ENCODE measurements around the gene ZNF280A. TPM values are rescaled to one million over a fixed set of nuclear protein-coding genes. Genes with fewer than 3 reads are reported as not detected.
A peak's percentile ranks its signal among the peaks of the same experiment; 100 is the strongest.

ZNF280A gene
- total and polyA plus RNA-seq, 8 donors: not detected

DNA sequence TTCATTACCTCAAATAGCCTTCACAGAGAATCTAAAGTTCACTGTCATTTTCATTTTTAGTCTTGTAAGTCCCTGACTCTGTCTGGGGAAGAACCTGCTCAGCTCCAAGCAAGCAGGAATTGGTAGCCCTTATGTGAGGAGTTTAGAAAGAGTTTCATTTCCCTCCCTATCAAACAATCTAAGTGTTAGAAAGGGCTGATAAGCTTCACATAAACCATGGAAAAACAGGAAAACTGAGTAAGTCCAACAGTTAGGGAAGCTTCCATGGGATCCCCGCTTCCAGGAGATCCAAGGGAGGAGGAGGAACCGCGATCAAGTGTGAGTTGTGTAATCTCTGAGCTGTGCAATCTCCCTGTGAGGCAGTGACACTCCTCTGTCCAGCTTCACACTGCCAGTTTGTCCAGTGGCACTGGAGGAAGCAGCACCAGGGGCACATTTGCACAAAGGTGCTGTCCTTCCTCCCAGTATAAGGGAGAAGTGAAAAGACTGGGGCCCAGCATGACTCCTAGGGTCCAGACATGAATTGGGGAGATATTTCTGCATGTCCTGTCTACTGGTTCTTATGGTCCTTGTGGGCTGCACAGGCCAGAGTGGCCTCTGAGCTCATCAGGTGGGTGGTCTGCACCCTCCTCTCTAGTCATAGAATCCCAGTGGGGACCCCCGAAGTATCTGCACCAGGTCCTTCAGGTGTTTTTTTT, 34.7 kb upstream of the ZNF280A start:
- TF ChIP-seq, protein P1, sequence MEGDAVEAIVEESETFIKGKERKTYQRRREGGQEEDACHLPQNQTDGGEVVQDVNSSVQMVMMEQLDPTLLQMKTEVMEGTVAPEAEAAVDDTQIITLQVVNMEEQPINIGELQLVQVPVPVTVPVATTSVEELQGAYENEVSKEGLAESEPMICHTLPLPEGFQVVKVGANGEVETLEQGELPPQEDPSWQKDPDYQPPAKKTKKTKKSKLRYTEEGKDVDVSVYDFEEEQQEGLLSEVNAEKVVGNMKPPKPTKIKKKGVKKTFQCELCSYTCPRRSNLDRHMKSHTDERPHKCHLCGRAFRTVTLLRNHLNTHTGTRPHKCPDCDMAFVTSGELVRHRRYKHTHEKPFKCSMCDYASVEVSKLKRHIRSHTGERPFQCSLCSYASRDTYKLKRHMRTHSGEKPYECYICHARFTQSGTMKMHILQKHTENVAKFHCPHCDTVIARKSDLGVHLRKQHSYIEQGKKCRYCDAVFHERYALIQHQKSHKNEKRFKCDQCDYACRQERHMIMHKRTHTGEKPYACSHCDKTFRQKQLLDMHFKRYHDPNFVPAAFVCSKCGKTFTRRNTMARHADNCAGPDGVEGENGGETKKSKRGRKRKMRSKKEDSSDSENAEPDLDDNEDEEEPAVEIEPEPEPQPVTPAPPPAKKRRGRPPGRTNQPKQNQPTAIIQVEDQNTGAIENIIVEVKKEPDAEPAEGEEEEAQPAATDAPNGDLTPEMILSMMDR (IDR thresholded peaks at IDR 0.05): no peak
- no peak for TF ChIP-seq POLR2AphosphoS5 (IDR thresholded peaks at IDR 0.05)
- TF ChIP-seq EP300 (IDR thresholded peaks at IDR 0.05): no peak
- no peak for TF ChIP-seq POLR2A (IDR thresholded peaks at IDR 0.05)
- H3K36me3 ChIP-seq: no peaks in the 10 kb centered on the region

DNA sequence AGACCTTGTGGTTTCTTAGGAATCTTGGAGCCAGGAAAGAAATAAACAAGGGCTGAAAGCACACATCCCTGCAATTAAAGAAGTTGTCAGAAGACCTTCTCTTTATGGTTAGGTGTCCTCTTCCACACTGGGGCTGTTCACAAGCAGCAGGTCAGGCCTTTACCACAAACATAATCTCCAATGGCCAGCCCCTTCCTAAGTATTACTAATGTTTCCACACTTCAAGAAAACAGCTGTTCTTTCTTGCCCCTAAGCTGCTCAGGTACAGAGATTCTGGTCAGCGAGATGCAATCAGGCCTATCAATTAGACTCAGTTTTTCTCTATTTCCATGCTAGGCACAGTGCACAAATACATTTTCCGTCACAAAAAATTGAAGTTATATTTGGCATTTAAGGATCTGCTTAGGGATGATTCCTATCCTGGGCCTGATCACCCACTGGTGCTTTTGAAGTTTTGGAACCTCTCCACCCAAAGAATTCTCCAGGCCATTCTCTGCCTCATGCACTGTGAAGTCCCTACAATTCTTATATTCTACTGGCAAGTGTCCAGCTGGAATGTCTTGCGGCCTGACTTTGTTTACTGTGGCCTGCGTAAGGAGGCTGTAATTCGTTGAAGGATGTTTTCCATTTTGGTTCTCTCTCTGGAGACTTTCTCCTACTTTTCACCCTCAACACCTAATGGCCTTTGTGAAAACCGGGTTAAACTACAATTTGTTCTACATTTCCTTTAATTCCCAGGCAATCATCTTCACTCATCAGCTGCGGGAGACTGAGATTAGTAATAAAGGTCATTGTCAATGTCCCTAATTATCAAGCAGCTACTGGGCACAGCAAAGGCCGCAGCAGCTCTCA, 33.9 kb upstream of the ZNF280A start:
- TF ChIP-seq POLR2A (IDR thresholded peaks at IDR 0.05) (no peak), EP300 (IDR thresholded peaks at IDR 0.05) (no peak), POLR2AphosphoS5 (IDR thresholded peaks at IDR 0.05) (no peak)
- TF ChIP-seq, protein P1 (IDR thresholded peaks at IDR 0.05): no peak
- Histone ChIP-seq H3K9me3 (no peaks in the 10 kb centered on the region), H3K36me3 (no peaks in the 10 kb centered on the region), H3K27ac (no peak overlapping the region), H3K4me1 (no peaks in the 10 kb centered on the region), H3K4me3 (no peak overlapping the region), H3K27me3 (no peaks in the 10 kb centered on the region)
- 50 to 55% (median 53%) methylated on average over 8 of the region's 8 CpGs for WGBS, 5 donors
- intact Hi-C loops (cut with DNase I; ENCODE audit: low total_unique reads): no loop called here
- peak in 1 of 2 donors; percentile 10 for DNase-seq

More for the DNA sequence above, 34.7 kb upstream of the ZNF280A start:
- intact Hi-C loops (cut with DNase I; ENCODE audit: low total_unique reads): no loop called here
- H3K9me3 ChIP-seq: no peaks in the 10 kb centered on the region
- 81 to 91% (median 86%) methylated on average over 4 of the region's 4 CpGs for WGBS, 5 donors
- no peak overlapping the region for H3K4me3 ChIP-seq
- no peak overlapping the region for H3K27ac ChIP-seq
- H3K4me1 ChIP-seq: no peaks in the 10 kb centered on the region
- DNase-seq: no peak
- H3K27me3 ChIP-seq: no peaks in the 10 kb centered on the region

DNA sequence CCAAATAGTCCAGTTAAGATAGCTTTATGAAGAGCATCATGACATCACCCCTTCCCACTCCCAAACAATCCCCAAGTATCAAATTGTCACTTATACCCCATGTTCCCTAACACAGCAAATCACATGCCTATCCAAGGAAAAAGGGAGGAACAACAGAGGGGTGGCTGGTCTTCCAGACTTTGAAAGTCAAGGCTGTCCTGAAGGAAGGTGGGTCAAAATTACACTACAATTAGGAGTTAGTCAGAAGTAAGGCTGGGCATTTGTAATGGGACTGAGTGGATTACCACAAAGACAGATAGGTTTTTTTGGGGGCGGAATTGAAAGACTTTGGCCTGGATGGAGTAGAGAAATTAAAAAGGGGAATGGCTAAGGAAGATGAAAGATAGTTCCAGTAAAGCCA, 33.1 kb upstream of the ZNF280A start:
- H3K4me1 ChIP-seq: no peaks in the 10 kb centered on the region
- peaks cover 0 to under 1% (median 0%) of the 10 kb centered on the region in 3 donors for H3K27me3 ChIP-seq
- intact Hi-C loops (cut with DNase I; ENCODE audit: low total_unique reads): no loop called here
- no peak for DNase-seq
- no peaks in the 10 kb centered on the region for H3K36me3 ChIP-seq
- H3K27ac ChIP-seq: no peak overlapping the region
- H3K4me3 ChIP-seq: no peak overlapping the region
- 74 to 91% (median 84%) methylated on average over 1 of the region's 1 CpG for WGBS, 5 donors
- TF ChIP-seq POLR2A (IDR thresholded peaks at IDR 0.05) (no peak), POLR2AphosphoS5 (IDR thresholded peaks at IDR 0.05) (no peak), EP300 (IDR thresholded peaks at IDR 0.05) (no peak)
- TF ChIP-seq, protein P1 (IDR thresholded peaks at IDR 0.05): no peak
- H3K9me3 ChIP-seq: no peaks in the 10 kb centered on the region

DNA sequence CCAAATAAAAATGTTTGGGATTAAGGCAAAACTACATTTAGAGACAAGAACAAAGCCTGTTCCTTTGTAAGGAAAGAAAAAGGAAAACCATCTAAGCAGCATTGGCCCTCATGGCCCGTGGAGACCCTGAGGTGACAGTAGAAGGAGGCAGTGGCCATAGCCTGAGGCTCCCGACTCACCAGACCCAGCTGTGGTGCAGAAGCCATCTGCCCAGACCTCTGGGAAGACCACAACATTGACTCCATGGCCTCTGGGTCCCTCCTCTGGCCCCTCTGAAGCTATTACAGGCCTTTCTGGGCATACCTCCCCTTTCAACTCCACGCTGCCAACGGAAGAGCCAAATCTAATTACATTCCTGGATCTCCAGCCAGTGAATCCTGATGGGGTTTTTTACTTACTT, 32.6 kb upstream of the ZNF280A start:
- TF ChIP-seq, protein P1 (IDR thresholded peaks at IDR 0.05): no peak
- TF ChIP-seq POLR2A (IDR thresholded peaks at IDR 0.05) (no peak), POLR2AphosphoS5 (IDR thresholded peaks at IDR 0.05) (no peak), EP300 (IDR thresholded peaks at IDR 0.05) (no peak)
- DNase-seq: peak in 1 of 2 donors; percentile 9
- no peaks in the 10 kb centered on the region for H3K36me3 ChIP-seq
- no peak overlapping the region for H3K27ac ChIP-seq
- WGBS, 5 donors: 56 to 68% (median 62%) methylated on average over 4 of the region's 4 CpGs
- peaks cover 0 to 4% (median 0%) of the 10 kb centered on the region in 3 donors for H3K27me3 ChIP-seq
- intact Hi-C loops (cut with DNase I; ENCODE audit: low total_unique reads): no loop called here
- no peak overlapping the region for H3K4me3 ChIP-seq
- no peaks in the 10 kb centered on the region for H3K9me3 ChIP-seq
- no peaks in the 10 kb centered on the region for H3K4me1 ChIP-seq
